Activated T-cell treated with anti-CD3 and anti-CD28 coated beads, Interleukin-2, amount 50 U/mL, for 4 hours (primary cell): ENCODE data around the gene ARID3A. TPM values are rescaled to one million over a fixed set of nuclear protein-coding genes. Genes with fewer than 3 reads are reported as not detected.
"Not testable (repeated sequence)": the region's sequence is repeated elsewhere in the genome, so short reads cannot be mapped to it uniquely, and the experiment has no call there.

Experiments used
- ATAC-seq, 2 donors: fragments of 200-7000 bp; cut with Tn5 transposase; one replicate each; pipeline ENCODE4 v1.10.0; 2021
- DNase-seq: peaks from one replicate; pipeline ENCODE4 v3.0.0-alpha.2; 2020
- H3K27me3 Mint-ChIP-seq: one replicate; pipeline ENCODE4 v1.8.0; 2021; ENCODE audit warnings: low read depth, mixed read lengths
- H3K36me3 Mint-ChIP-seq: one replicate; pipeline ENCODE4 v1.8.0; 2022; ENCODE audit warnings: mixed read lengths; ENCODE audit not compliant: insufficient read depth
- H3K4me1 Mint-ChIP-seq: one replicate; pipeline ENCODE4 v1.8.0; 2021; ENCODE audit warnings: low read depth, mixed read lengths
- H3K4me3 Mint-ChIP-seq: one replicate; pipeline ENCODE4 v1.8.0; 2021; ENCODE audit warnings: mild to moderate bottlenecking, moderate library complexity, mixed read lengths
- H3K9me3 Mint-ChIP-seq: one replicate; pipeline ENCODE4 v1.8.0; 2021; ENCODE audit warnings: mixed read lengths
- total RNA-seq, 3 donors: library from RNA; stranded (reverse); gene quantifications; one replicate each; pipeline ENCODE4 v1.2.1, GENCODE V29; 2021

The ARID3A gene
- total RNA-seq, 3 donors from 2014 or later: 7.3 to 13.2 (median 10.0) TPM

GRCh38 chr19:887072-887471 is 38.8 kb upstream of the ARID3A start:
- DNase-seq (no peak), ATAC-seq (no peak)
- no peaks in the 10 kb centered on the region for H3K36me3 Mint-ChIP-seq
- no peaks in the 10 kb centered on the region for H3K9me3 Mint-ChIP-seq
- H3K27me3 Mint-ChIP-seq: no peaks in the 10 kb centered on the region
- no peak overlapping the region for H3K4me3 Mint-ChIP-seq
- peaks cover 20% of the 10 kb centered on the region for H3K4me1 Mint-ChIP-seq

GRCh38 chr19:887599-887998 is 38.2 kb upstream of the ARID3A start:
- no peaks in the 10 kb centered on the region for H3K27me3 Mint-ChIP-seq
- H3K4me3 Mint-ChIP-seq: no peak overlapping the region
- H3K9me3 Mint-ChIP-seq: no peaks in the 10 kb centered on the region
- DNase-seq (no peak), ATAC-seq (no peak)
- H3K36me3 Mint-ChIP-seq: no peaks in the 10 kb centered on the region
- H3K4me1 Mint-ChIP-seq: peaks cover 21% of the 10 kb centered on the region

GRCh38 chr19:888581-889385 is 37.1 kb upstream of the ARID3A start:
- ATAC-seq: peak in 1 of 2 donors; percentile 9
- Mint-ChIP-seq H3K4me3 (peak overlapping the region; percentile 20), H3K36me3 (no peaks in the 10 kb centered on the region), H3K4me1 (peaks cover 27% of the 10 kb centered on the region), H3K9me3 (no peaks in the 10 kb centered on the region), H3K27me3 (no peaks in the 10 kb centered on the region)
- DNase-seq: peak; percentile 29

GRCh38 chr19:889662-890295 is 36.1 kb upstream of the ARID3A start:
- Mint-ChIP-seq H3K4me3 (no peak overlapping the region), H3K9me3 (no peaks in the 10 kb centered on the region), H3K4me1 (peaks cover 30% of the 10 kb centered on the region), H3K36me3 (no peaks in the 10 kb centered on the region), H3K27me3 (no peaks in the 10 kb centered on the region)
- DNase-seq (no peak), ATAC-seq (no peak)

GRCh38 chr19:890831-891230 is 35.0 kb upstream of the ARID3A start:
- ATAC-seq (no peak), DNase-seq (no peak)
- H3K9me3 Mint-ChIP-seq: no peaks in the 10 kb centered on the region
- no peaks in the 10 kb centered on the region for H3K27me3 Mint-ChIP-seq
- H3K4me1 Mint-ChIP-seq: peaks cover 30% of the 10 kb centered on the region
- peak overlapping the region; percentile 64 for H3K4me3 Mint-ChIP-seq
- no peaks in the 10 kb centered on the region for H3K36me3 Mint-ChIP-seq

- not testable (repeated sequence) for ATAC-seq, DNase-seq, H3K9me3 Mint-ChIP-seq, H3K27me3 Mint-ChIP-seq, H3K36me3 Mint-ChIP-seq
- Mint-ChIP-seq H3K4me1 (peaks cover 30% of the 10 kb centered on the region), H3K4me3 (peak overlapping the region; percentile 84)
Measured at GRCh38 chr19:891421-892200, 34.2 kb upstream of the ARID3A start.

GRCh38 chr19:892243-892893 is 33.5 kb upstream of the ARID3A start:
- DNase-seq: no peak
- H3K4me3 Mint-ChIP-seq: peak overlapping the region; percentile 84
- ATAC-seq: peak; percentile 27 to 38
- H3K4me1 Mint-ChIP-seq: peaks cover 28% of the 10 kb centered on the region
- peaks cover 8% of the 10 kb centered on the region for H3K36me3 Mint-ChIP-seq
- H3K27me3 Mint-ChIP-seq: no peaks in the 10 kb centered on the region
- no peaks in the 10 kb centered on the region for H3K9me3 Mint-ChIP-seq

- peaks cover 22% of the 10 kb centered on the region for H3K4me1 Mint-ChIP-seq
- H3K9me3 Mint-ChIP-seq: no peaks in the 10 kb centered on the region
- DNase-seq (peak; percentile 88), ATAC-seq (peak; percentile 93 to 94)
- no peaks in the 10 kb centered on the region for H3K27me3 Mint-ChIP-seq
- peaks cover 10% of the 10 kb centered on the region for H3K36me3 Mint-ChIP-seq
- peak within 1 kb of the TSS; percentile 90 for H3K4me3 Mint-ChIP-seq
Measured at GRCh38 chr19:892894-893689, 32.7 kb upstream of the ARID3A start, which contains the start of the genes MED16 and RNU6-9. MED16 (minus strand) TSS chr19:893187; CDS start chr19:891131, 2,056 bp downstream. RNU6-9 (plus strand) TSS chr19:893484.

GRCh38 chr19:896434-896833 is 29.4 kb upstream of the ARID3A start:
- no peak overlapping the region for H3K4me3 Mint-ChIP-seq
- no peaks in the 10 kb centered on the region for H3K9me3 Mint-ChIP-seq
- no peaks in the 10 kb centered on the region for H3K27me3 Mint-ChIP-seq
- H3K4me1 Mint-ChIP-seq: peaks cover 17% of the 10 kb centered on the region
- H3K36me3 Mint-ChIP-seq: peaks cover 10% of the 10 kb centered on the region
- ATAC-seq: no peak
- no peak for DNase-seq

- H3K4me3 Mint-ChIP-seq: no peak overlapping the region
- ATAC-seq (no peak), DNase-seq (no peak)
- no peaks in the 10 kb centered on the region for H3K9me3 Mint-ChIP-seq
- H3K27me3 Mint-ChIP-seq: no peaks in the 10 kb centered on the region
- peaks cover 10% of the 10 kb centered on the region for H3K36me3 Mint-ChIP-seq
- H3K4me1 Mint-ChIP-seq: peaks cover 18% of the 10 kb centered on the region
Measured at GRCh38 chr19:896999-897398, 28.8 kb upstream of the ARID3A start.

GRCh38 chr19:897442-898039 is 28.3 kb upstream of the ARID3A start:
- Mint-ChIP-seq H3K36me3 (peaks cover 10% of the 10 kb centered on the region), H3K27me3 (no peaks in the 10 kb centered on the region)
- ATAC-seq: no peak

GRCh38 chr19:898663-899062 is 27.2 kb upstream of the ARID3A start:
- ATAC-seq: no peak
- Mint-ChIP-seq H3K4me3 (no peak overlapping the region), H3K27me3 (no peaks in the 10 kb centered on the region), H3K36me3 (peaks cover 10% of the 10 kb centered on the region), H3K9me3 (no peaks in the 10 kb centered on the region), H3K4me1 (peaks cover 17% of the 10 kb centered on the region)
- DNase-seq: no peak

More at GRCh38 chr19:897442-898039, 28.3 kb upstream of the ARID3A start:
- Mint-ChIP-seq H3K9me3 (no peaks in the 10 kb centered on the region), H3K4me3 (no peak overlapping the region), H3K4me1 (peaks cover 18% of the 10 kb centered on the region)
- no peak for DNase-seq
